OCI-LY1 (cell line): Measurements from ENCODE around the gene RTL1.

ENCODE experiments used
- CTCF ChIP-seq: fragments of 200-600 bp; sonication (generic), shearing (Covaris generic); IDR thresholded peaks from 2 replicates; pipeline ENCODE4 v1.5.1; 2017; ENCODE audit warnings: mild to moderate bottlenecking, antibody characterized with exemption, low read length, moderate library complexity, mixed read lengths
- EZH2 ChIP-seq: fragments of 200-600 bp; sonication (generic), shearing (Covaris generic); IDR thresholded peaks from 2 replicates; pipeline ENCODE4 v1.8.0; 2017; ENCODE audit warnings: borderline replicate concordance, mixed run types, mild to moderate bottlenecking, antibody characterized with exemption, low read length, moderate library complexity, mixed read lengths

- TF ChIP-seq CTCF (no peak), EZH2 (no peak)
Measured at GRCh38 chr14:100862277-100862676, 41.2 kb downstream of the RTL1 start.
